ENCODE measurements around the gene OSR1.
"Not testable (repeated sequence)": the region's sequence is repeated elsewhere in the genome, so short reads cannot be mapped to it uniquely, and the experiment has no call there.

Gene OSR1

DNA sequence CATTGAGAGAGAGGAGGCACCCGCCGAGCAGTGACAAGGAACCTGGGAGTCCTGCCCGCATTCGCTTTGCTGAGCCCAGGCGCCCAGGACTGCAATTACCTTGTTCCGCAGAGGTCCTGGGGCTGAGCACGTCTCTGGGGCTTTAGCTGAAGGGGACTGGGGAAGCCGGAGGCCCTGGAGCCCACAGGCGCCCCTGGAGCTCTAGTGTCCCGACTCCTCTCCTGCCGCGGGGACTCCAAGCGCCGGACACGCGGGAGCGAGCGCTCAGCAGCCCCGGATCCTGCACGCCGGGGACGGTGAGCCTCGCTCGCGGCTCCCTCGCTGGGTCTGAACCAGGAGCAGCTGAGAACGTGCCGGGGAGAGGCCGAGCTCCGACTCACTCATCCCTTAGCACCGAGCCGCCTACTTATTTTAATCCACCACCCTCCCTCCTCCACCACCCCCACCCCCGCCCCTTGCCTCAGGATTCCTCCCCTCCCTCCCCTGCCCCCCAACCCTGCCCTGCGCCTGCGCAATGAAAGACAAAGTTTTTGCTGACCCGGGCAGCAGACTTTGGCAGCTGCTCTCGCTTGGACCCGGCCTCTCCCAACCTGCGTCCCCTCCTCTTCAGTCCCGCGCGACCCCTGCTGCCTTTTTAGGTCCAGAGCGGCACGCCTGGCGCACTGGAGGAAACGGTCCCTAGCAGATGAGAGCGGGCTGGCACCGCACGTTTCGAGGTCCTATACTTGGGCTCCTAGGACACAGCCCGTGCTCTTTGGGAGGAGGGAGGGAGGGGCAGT, at the start of gene OSR1:
OSR1 (minus strand) TSS at position 382 of the 779 bp plus-strand sequence. CDS start 4,818 bp downstream, outside the sequence.
- DNase-seq = peak; percentile 66

- no peak for DNase-seq
Observed at GRCh38 chr2:19403785-19404184, 45.4 kb upstream of the OSR1 start.

DNA sequence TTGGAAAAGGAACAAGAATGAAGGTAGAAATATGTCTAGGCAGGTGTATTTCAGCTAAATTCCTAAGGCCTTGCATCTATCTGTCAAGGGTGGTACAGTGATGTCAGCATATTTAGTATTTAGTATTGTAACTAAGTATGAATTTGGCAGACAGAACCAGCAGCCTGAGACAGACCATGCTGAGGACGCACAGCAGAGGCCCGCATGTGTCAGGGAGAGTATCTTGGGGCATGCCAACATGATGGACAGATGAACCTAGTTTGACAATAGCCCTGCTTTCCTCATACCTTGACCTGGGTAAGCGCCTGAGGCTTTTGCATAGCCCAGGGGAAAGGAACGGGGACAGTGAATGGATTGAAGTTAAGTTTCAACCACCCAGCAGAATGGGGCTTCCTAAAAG, 33.8 kb upstream of the OSR1 start:
- no peak for DNase-seq

DNA sequence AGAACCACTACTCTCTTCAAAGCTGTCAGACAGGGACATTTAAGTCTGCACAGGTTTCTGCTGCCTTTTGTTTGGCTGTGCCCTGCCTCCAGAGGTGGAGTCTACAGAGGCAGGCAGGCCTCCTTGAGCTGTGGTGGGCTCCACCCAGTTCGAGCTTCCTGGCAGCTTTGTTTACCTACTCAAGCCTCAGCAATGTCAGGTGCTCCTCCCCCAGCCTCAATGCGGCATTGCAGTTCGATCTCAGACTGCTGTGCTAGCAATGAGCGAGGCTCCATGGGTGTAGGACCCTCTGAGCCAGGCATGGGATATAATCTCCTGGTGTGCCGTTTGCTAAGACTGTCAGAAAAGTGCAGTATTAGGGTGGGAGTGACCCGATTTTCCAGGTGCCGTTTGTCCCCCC, 31.0 kb upstream of the OSR1 start:
- not testable (repeated sequence) for DNase-seq

- DNase-seq = no peak
Observed at GRCh38 chr2:19380532-19380931, 22.1 kb upstream of the OSR1 start.

- DNase-seq = no peak
Observed at GRCh38 chr2:19378939-19379338, 20.5 kb upstream of the OSR1 start.

DNA sequence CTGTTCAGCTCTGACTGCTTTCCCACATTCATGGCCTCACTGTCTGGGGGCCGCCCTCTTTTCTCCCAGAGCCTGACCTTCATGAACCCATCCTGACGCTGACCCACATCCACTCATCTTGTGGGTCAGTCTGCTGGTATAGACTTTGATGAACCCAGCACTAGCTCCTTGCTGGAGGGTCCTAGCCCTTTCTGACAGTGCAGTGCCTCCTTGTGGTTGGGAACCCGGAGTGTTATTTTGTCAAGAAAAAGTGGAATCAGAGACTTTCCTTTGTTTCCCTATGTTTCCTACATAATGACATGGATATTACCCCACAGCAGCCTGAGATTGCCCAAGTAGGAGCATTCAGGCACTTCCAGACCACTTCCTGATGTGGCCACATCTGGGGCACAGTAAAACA, 19.3 kb upstream of the OSR1 start:
- no peak for DNase-seq

DNA sequence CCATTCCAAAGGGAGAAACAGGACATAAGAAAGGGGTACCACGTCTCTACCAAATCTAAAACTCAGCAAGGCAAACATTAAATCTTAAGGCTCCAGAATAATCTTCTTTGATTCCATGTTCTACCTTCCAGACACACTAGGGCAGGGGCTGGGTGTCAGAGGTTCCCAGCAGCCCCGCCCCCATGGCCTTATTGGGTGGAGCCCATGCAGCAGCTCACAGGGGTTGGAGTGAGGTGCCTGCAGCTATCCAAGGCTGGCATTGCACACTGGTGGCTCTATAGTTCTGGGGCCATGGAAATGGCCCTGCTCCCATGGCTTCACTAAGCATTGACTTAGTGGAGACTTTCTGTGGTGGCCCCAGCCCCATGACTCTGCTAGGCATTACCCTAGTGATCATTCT, 14.9 kb upstream of the OSR1 start:
- no peak for DNase-seq

- DNase-seq = no peak
Observed at GRCh38 chr2:19371996-19372582, 13.7 kb upstream of the OSR1 start.

DNA sequence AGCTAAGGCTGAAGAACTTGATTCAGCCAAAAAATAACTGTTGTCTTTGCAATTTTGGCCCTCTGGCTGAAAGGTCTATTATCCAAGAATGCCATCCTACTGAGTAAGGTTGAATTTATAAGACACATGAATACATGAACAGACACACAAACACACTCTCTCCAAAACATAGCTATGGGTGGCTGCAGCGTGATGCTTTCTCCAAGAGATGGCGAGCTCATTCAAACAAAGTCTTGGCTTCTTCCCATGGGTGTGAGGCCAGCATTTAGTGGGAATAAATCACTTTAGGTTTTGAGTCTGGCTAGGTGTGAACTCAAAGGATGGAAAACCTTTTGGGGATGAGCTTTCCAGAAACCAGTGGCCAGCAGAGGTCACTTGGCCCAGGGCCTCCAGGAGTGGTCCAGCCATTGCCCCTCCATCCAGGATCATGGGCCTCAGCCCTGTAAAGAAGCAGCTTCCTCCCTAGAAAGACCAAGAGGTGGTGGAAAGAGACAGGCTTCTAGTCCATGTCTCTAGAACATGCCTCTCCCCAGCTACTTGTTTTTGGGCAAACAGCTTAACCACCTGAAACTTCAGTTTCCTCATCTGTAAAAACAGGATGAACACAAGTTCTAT, 11.0 kb upstream of the OSR1 start:
- no peak for DNase-seq

GRCh38 chr2:19368760-19369159, 10.3 kb upstream of the OSR1 start:
- DNase-seq = peak; percentile 58

GRCh38 chr2:19367326-19367725, 8.9 kb upstream of the OSR1 start:
- DNase-seq = no peak

DNA sequence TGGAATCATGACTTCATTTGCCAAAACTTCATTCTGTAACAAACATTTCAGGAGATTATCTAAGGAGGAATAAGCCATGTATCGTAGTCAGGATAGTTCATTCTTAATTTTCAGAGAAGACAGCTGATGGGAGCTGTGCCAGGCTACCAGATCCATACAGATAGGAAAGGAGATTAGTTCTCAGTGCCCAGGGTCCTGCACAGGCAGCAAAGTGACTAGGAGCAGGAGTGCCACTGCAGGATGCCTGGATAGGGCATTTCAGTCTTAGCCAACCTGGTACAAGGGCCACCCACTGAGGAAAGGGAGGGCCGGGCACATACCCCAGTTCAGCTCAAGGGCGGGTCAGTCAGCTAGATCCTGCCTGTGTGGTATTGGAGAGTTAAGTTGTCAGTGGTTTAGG, 6.7 kb upstream of the OSR1 start:
- no peak for DNase-seq

DNA sequence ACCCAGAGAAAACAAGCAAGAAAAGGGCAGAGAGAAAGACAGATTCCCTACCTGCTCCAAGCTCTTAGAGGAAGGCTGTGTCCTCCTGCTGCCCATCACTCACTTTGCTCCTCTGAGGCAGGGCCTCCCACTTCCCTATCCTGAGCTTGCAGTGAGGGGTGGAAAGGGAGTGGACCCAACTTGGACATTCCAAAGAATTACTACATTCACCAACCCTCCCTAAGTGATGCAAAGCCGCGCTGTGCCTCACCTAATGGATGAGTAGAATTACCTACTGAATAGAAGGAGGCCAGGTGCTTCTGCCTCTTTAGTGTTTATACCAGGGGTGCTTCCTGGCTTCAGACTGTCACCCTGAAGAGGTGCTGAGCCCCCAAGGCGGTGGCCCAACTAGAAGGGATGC, 5.6 kb upstream of the OSR1 start:
- no peak for DNase-seq

DNA sequence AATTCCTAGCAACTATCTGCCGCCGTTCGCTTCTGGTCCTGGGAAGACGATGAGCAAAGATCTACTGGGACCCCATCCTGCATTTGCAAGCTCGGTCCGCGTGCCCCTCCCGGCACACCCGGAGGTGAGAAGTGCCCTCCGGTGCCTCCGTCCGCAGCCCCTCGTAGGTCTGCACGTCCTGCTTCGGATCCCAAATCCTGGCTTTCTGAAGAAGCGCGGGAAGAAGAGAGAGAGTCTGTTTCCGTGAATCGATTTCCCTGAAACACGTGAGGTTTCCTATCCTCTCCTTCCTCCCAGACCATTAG, 5.0 kb upstream of the OSR1 start:
- peak; percentile 62 for DNase-seq

DNA sequence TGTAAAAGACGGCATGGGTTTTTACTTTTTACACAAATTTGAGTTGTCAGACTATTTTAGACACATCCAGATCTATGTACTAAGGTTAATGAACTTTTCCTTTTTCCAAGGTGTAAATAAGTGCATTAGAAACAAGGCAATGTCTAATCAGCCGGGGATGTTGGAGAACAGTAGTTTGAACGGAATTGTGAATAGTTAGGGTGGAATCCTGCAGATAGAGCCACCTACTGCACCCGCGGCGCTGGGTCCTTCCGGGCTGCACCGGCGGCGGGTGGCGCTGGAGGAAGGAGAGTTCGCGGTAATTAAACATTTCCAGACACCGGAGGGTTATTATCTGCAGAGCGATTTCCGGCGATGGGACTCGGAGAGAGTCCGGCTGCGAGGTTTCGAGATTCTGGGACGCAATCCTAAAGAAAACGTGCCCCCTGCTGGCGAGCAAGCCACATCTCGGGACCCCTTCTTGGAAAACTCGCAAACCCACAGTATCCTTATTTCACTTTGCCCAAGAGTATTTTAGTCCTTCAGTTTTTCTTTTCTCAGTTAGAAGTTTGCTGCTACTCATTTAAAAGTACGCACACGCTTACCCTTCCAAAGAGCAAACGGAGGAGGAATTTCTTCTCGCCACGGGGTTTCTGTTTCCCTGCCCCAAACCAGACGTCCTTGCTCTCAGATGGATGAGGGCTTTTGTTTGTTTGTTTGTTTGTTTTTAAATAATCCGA, 4.5 kb upstream of the OSR1 start:
- DNase-seq = peak; percentile 80

DNA sequence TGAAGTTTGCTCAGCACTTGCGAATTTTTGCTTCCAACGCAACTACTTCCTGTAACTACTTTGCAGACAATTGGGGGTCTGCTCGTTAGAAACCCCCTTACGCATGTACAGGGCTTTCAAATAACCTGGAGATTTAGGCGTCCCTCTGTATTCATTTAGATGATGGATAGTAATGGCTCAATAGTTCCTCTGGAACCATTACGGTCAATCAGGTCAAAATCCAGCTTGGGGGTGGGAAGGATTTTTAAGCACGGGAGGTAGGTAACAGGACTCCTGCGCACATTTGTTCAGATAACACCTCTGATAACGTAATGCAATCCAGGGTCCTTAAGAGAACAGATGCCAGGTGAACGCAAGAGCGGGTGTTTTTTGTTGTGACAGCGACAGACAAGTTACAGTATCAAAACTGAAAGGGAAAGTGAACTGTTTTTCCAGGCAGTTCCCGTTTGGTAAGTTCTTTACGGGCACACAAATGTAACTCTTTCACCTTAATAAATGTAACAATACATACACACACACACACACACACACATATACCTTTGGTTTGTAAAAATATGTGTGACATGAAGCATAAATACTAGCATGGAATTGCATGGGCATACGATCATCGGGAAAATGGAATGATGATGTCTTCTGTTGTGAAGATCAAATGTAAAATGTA, 3.8 kb upstream of the OSR1 start:
- DNase-seq = peak; percentile 62

DNA sequence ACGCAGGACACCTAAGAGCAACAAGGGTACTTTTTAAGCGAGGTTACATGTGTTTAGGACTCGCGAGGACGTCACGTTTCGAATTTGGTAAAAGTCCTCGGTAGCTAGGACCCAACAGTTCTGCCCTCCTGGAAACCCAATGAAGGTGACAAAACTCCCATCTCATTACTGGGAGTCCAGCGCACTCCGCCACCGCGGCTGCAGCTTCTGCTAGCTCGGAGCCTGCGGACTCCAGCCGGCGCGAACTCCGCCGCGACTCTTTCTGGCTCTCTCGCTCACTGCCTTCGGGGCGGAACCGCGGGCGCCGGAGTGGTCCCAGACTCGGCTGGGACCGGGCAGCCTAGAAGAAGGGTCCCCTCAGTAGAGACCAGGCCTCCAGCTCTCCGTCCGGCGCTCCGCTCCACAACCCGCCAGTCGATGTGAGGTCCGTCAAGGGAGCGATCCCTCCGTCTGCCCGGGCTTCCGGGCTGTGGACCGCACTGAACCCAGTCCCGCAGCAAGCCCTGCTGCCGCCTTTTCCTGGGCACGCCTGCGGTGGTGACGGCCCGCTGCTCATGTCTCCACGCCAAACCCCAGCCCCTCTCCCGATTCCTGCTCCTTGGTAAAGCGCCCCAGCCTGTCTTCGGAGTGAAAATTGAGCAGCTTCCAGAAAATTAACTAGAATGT, 3.0 kb upstream of the OSR1 start:
- DNase-seq = peak; percentile 67

DNA sequence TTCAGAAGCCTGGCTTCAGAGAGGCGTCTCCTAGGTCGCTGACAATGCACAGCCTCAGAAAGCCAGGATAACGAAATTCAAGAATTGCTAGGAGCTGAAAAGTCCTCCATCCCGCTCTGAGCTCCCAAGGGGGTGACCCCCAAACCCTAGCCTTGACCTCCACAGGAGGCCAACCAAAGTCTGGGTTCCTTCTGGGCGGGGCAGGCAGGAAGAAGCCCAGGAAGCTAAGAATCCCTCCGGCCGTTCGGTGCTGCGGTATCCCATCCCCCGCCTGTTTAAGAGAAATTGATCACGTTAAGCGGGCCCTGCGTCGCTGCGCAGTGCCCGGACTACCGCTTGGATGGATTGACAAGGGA, 2.5 kb upstream of the OSR1 start:
- DNase-seq = peak; percentile 61

GRCh38 chr2:19360266-19360965, 2.0 kb upstream of the OSR1 start:
- no peak for DNase-seq

DNA sequence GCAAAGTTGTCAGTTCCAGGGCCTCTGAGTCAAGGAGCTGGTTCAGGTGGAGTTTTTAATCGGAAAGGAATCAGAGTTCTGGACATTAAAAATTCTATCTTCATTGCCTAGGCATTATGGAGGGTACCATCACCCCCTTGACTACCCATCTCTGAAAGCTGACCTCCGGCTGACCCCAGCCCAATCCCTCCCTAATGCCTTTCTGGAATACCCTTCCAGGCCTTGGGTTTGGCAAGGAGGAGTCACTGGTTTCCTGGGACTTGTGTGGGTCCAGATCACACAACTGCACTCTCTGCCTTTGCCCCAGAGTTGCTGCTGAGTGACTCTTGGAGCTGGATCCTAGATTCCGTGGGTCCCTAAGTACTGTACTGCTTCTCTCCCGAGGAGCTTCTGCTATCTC, 1.0 kb upstream of the OSR1 start:
- DNase-seq = no peak

- DNase-seq = no peak
Observed at GRCh38 chr2:19359021-19359357, 566 bp upstream of the OSR1 start.

Data from activated effector memory CD4-positive, alpha-beta T cell treated with anti-CD3 and anti-CD28 coated beads, Interleukin-2, amount 50 U/mL, for 16 hours (primary cell).